HG03442 (cell line): ENCODE results near the gene ARHGAP28.
"Not testable (repeated sequence)": the region's sequence is repeated elsewhere in the genome, so short reads cannot be mapped to it uniquely, and the experiment has no call there.

ENCODE experiments used
- ATAC-seq: cut with Tn5 transposase; IDR thresholded peaks from one replicate; pipeline ENCODE4 v1.9.1; 2021; ENCODE audit warnings: mild to moderate bottlenecking, moderate library complexity; ENCODE audit not compliant: unreplicated experiment

Gene ARHGAP28

DNA sequence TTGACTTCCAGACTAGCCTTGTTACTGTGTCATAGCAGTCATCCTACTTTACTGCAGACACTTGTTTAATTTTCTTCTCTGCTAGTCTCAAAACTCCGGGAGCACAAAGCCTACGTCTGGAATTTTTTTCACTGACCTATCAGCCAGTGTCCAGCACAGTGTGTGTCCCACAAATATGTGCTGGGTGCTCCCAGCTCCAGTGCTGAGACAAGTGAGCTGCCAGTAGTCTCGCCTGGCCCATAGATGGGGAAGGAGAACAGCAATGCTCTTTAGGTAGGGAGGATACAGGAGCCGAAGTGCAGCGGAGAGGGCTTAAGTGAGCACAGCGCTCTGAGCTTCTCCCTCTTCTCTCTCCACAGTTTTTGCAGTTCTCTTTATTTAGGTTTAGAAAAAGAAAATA, 34.0 kb downstream of the ARHGAP28 start:
- ATAC-seq, result no peak

DNA sequence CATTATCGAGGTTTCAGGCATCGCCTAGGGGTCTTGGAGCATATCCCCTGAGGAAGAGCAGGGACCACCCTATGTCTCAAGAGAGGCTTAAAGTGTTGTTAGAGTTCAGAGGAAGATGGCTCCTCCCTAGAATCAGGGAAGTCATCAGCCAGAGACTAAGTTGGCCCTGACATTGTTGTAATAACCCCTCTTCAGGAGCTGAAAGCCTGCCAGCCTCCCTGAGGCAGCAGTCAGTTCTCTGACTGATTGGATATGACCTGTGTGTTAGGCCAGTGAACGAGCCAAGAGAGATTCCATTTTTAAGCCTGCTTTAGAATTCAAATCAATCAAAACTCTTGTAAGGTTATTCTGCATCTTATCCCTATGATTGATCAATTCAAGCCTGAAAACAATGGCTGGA, 34.9 kb downstream of the ARHGAP28 start:
- ATAC-seq, result no peak

DNA sequence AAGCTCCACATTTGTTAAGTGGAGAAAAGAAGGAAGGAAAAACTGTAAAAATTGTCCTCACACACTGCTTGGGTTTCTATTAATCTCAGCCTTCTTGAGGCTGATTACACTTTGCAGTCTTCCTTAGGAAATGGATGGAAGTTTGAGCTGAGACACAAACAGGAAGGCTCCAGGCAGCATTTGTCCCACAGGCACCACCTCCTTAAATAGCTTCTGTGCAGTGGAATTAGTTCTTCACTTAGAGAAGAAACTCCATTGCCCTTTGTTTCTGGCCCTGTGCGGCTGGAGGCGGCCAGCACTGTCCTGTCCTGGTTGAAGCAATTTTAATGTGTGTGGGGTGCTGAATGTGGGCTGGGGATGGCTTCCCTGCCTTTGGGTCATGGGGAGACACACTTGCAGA, 44.3 kb downstream of the ARHGAP28 start:
- no peak for ATAC-seq

DNA sequence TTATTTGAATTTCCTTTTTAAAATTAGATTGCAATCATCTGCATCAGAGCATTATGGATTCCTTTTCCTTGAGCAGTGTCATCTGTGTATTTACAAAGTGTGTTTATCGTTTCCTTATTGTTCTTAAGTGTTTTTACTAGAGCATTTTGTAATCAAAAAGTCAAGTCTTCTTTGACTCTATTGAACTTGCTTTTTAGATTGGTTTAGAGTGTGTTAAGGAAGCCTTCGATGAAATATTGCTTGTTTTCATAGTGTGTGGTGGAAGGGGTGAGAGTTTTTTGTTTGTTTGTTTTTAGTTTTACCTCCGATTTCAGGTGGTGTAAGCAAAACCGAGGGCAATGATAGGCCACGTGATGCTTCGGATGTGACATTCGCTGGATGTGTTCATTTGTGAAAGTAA, 45.7 kb downstream of the ARHGAP28 start:
- no peak for ATAC-seq

DNA sequence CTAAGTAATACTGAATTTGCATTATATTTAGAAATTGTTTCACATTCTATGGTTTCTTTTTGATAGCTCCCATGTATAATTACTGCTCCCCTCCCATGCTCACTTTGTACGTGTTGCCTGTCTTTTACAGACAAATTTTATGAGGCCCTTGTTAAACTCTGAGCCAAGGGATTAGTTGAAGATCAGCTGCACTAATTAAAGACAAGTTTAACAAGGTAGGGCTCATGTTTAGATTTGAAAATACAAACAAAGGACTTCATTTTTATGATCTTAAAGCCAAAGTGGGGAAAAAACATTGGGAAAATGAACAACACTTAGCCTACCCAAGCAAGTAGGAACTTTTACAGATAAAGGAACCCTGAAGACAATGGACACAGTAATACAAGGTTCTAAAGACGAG, 46.2 kb downstream of the ARHGAP28 start:
- no peak for ATAC-seq

DNA sequence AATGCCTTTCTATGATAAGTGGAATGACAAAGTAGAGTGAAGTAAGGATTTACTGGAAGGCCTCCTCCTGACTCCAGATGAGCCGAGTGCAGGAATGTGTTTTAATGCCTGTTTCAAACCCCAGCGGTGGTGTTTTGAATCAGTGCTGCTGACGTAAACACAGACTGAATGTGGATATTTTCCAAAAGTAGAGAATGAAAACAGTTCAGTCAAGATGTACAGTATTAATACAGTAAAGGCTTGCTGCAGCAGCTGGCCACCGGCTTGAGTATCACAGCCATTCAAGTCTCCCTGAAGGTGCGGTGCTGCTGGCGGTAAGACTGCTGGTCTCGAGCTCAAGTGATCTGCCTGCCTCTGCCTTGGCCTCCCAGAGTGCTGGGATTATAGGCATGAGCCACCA, 46.7 kb downstream of the ARHGAP28 start:
- no peak for ATAC-seq

DNA sequence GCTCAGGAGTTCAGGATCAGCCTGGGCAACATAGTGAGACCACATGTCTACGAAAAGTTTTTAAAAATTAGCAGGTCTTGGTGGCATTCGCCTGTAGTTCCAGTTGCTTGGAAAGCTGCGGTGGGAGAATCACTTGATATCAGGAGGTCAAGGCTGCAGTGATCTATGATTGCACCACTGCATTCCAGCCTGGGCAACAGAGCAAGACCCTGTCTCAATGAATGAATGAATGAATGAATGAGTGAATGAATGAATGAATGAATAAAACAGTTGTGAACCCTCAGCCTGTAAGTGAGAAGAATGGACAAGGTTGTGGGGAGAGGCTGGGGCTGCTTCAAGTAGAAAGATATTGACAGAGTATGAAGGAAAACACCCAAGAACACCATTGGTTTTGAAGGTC, 48.0 kb downstream of the ARHGAP28 start:
- no peak for ATAC-seq

DNA sequence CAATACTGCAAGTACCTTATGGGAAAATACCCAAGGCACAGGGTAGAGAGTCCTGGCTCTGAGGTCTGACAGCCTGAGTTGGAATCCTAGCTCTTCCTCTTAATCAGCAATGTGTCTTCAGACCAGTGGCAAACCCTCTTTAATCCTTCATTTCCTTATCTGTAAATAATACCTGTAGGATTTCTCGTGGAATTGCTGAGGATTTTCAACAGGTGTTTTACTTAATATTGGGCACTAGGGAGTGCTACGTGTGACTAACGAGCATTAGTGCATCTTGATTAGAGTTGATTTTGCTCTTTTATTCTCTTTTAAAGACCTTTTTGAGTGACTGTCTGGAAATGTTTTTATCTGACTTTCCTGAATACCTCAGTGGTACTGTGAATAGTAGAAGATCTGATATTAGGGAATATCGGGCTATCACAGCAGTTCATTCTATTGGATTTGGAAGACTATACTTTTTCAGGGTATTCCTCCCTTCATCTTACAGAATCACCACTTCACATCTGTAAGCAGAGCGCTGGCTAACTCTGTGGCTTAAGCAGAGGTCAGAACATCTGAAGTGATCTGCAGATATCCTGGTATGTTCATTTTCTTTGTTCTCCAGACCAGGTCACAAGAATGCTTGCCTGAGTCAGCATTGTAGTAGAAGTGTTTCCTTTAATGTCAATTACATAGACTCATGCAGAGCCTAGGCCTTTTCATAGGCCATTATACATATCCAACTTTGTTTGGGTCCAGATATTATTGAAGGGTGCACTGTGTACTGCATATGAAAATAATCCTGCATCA, 49.1 kb downstream of the ARHGAP28 start:
- ATAC-seq, result no peak

DNA sequence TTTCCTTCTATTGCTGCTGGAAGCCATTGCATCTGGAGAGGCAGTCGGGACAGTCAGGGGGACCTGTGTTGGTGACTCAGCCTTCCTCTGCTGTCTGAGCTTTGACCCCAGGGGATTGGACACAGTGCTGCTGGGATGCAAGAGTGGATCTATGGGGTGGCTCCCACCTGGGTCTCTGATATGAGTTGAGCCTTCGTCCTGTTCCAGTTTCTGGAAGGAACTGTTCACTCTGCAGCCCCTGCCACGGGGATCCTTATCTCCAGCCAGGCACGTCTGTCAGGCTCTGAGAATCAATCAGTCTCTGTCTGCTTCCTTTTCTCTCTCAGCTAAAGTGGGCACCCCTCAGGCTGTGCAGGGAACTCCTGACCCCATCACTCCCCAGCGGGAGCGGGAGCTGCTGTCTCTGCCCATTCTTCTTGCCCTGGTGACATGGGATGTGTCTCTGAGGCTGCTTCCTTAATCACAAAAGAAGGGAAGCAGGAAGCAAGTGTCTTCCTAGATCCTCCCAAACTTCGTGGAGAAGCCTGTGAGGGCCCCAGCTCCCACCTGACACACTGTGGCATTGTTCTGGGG, 51.7 kb downstream of the ARHGAP28 start:
- no peak for ATAC-seq

DNA sequence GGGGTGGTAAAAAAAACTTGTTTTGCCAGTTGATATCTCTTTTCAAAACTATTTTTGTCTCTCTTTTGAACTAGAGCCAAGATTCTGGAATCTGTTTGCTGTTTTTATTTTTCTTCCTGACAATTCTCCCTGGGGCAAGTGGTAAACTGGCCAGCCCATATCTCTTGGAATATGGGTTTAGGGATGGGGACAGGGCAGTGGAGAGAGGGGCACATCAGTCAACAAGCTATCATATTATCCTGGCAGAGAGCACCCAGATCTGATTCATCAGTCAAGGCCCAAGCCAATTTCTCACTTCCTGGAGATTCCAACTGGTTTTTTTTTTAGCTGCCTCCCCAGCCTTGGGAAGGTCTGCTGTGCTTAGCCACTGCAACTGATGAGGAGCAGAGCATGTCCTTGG, 52.3 kb downstream of the ARHGAP28 start:
- no peak for ATAC-seq

DNA sequence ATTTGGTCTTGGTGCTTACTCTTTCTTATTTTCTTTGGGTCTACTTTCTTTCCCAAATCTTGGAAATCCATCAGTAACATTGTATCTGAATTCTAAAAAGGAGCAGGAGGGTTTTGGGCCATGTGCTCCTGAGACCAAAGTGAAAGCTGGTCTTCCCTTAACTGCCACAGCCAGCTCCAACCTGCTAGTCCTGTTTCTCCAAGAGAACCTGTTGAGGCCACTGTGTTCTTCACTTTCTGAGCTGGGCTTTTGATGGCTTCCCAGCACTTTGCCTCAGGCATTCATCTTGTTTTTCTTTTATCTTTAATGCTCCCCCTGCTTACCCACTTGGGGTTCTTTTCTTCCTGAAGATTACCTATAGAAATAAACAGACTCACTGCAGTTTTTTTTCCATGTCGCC, 53.3 kb downstream of the ARHGAP28 start:
- no peak for ATAC-seq

DNA sequence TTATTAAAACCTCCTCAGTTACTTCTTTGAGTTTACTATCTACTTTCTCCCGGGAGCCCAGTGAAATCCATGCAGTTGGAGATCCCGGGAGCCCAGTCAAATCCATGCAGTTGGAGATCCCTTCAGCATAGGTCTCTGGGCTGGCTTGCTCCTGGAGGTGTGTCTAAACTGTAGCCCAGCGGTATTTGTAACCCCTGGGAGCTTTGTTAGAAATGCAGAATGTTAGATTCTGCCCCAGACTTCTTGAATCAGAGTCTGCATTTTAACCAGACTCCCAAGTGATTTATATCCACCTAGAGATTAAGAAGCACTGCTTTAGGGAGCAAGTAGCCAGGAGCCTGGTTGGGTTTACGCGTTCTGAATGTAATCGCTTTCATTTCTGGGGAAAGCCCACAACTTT, 54.5 kb downstream of the ARHGAP28 start:
- no peak for ATAC-seq

DNA sequence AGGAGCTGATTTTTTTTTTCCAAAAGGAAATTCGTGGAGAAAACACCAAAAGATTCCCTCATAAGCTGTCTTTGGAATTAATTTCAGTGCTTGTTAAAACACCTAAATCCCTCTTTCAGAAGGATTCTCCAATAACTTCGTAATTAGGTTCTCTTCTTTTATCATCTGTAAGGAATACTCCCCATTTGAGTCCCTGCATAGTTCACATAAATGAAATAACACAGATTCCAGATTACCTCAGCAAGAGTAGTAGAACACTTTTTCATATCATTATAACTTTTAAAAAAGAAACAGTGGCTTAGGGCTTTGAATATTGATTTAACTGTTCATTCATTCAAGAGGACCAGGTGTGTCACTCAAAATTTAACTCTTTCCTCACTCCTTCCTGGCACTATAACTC, 55.5 kb downstream of the ARHGAP28 start:
- no peak for ATAC-seq

DNA sequence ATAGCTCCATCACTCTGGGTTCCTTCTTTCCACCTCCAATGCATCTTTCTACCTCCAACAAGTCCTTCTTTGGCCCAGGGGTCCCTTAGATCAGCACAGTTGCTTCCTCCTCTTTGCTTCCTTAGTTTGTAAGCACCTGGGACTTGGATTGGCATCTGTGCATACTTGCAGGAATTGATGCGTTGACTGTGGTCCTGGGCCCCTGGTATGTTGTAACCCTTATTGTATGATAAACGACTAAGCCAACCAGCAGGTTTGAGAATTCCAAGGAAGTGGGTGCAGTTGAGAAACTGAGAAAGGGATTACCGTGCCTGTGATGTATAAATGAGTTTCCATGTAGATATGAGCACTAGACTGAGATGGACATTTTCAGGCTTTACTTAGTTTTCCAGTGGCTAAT, 55.9 kb downstream of the ARHGAP28 start:
- ATAC-seq, result no peak

DNA sequence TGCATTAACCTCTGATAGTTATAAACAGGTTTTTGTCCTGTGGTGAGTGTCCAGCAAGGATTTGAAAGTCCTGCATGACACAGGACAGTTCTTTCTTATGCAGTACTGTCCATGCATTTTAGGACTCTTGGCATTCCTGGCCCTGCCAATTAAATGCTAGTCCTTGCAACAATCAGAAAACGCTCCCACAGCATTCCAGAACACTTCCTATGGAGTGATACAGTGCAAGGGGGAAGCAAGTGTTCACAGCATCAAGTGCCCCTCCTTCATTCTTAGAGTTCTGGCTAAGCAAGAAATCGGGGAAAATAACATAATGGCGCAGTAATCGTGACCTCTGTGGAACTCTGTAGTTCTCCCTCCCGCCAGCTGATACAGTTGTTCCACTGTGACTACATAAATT, 62.9 kb downstream of the ARHGAP28 start:
- ATAC-seq, result no peak

DNA sequence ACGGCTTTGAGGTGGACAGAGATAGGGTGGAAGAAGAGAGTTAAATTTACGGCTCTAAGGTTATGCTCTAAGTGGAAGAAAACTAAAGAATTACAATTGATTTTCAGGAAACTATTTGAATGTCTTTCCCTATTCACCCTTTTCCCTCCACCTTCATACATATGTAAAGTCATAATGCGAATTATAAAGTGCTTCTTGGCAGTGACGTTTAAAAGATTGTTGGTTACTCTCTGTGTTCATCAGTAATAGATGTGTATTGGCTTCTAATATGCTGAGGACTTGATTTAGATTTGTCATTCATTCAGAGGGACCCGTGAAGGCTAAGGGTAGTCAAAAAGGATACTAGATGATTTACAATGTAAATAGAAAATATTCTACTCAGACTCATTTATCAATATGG, 63.9 kb downstream of the ARHGAP28 start:
- ATAC-seq, result no peak

DNA sequence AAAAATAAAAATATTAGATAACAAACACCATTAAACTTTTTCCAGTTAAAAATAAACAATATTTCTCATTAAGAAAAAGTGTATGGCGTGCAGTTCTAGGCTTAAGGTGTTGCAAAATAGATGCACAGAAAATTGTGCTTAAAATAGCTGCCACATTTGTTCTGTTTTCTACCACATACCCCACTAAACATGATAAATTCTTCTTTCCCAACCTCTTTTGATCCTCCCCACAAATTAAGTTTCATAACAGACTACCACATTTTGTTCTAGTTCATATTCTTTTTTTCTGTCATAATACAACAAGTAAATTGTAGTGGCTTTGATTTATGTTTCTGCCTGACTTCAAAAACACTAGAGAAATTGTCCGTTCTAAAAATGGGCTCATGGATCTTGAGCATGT, 64.5 kb downstream of the ARHGAP28 start:
- ATAC-seq, result no peak

DNA sequence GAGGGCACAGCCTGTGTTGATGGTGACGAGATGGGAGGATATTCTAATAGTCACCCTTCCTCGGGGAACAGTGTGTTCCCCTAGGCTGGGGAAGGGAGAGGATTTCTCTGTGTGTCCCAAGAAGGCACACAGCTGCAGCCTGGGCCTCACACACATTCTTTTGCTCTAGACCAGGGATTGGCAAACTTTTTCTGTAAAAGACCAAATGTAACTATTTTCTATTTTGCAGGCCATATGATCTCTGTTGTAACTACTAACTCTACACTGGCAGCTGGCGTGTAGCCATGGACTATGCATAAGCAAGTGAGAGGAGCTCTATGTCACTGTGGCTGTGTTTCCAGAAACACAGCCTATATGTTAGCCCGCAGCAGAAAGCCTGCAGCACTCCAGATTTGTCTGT, 65.8 kb downstream of the ARHGAP28 start:
- no peak for ATAC-seq

DNA sequence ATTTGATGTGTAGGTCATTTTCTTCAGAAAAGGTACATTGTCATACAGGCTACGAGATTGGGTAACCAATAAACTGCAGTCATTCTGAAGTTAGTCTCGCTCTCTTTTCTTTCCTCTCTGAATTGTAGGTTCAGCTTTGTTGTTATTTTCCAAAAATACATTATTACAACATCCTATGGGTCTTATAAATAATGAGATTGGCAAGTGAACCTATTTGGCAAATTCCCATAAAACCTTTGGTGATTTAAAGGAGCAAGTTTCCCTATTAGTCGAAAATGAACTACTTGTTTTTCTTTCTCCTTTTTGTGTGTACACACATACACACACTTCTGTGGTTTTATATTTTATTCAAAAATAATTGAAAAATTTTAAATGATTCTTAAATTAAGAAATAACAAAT, 67.0 kb downstream of the ARHGAP28 start:
- ATAC-seq, result no peak

DNA sequence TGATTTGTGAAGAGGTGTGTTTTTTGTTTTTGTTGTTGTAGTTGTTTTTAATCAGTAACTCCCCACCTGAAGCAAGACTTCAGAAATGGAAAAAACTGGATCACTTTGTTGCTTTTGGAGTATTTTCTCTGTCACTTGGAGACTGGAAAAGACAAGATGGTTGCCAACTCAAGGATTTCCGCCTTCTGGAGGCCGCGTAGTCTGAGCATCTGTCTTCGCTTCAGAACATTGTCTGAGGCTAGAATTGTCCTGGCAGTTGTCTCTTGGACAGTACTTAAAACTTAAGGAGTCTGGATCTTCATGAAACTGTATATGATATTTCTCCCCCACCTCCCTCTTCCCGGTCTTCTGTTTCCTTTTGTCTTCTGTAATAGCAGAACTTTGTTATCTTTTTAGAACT, 67.7 kb downstream of the ARHGAP28 start:
- ATAC-seq, result no peak

DNA sequence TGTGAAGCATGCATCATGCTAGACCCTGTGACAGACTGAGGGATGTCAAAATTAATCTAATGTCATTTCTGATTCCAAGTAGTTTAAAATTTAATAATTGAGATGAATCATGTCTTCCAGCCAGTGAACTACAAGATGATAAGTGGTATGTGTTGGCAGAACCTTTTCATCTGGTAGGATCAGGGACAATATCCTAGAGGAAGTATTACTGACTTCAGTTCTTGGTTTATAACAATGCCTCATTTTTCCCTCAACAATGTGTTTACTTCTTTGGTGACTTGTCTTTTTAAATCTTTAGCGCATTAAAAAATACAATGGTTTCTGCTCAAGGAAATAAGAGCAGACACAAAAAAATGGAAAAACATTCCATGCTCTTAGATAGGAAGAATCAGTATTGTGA, 69.4 kb downstream of the ARHGAP28 start:
- no peak for ATAC-seq

DNA sequence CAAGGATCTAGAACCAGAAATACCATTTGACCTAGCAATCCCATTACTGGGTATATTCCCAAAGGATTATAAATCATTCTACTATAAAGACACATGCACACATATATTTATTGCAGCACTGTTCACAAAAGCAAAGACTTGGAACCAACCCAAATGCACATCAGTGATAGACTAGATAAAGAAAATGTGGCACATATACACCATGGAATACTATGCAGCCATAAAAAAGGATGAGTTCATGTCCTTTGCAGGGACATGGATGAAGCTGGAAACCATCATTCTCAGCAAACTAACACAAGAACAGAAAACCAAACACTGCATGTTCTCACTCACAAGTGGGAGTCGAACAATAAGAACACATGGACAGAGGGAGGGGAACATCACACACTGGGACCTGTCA, 70.8 kb downstream of the ARHGAP28 start:
- not testable (repeated sequence) for ATAC-seq
